NCI-H345 (cell line): ENCODE results near the gene KRT85.
A peak's percentile ranks its signal among the peaks of the same experiment; 100 is the strongest.
"Not testable (repeated sequence)": the region's sequence is repeated elsewhere in the genome, so short reads cannot be mapped to it uniquely, and the experiment has no call there.

ENCODE experiments used
- DNase-seq: peaks from one replicate; lab custom pipeline; 2025; lab: John Stamatoyannopoulos, UW

The KRT85 gene

DNA sequence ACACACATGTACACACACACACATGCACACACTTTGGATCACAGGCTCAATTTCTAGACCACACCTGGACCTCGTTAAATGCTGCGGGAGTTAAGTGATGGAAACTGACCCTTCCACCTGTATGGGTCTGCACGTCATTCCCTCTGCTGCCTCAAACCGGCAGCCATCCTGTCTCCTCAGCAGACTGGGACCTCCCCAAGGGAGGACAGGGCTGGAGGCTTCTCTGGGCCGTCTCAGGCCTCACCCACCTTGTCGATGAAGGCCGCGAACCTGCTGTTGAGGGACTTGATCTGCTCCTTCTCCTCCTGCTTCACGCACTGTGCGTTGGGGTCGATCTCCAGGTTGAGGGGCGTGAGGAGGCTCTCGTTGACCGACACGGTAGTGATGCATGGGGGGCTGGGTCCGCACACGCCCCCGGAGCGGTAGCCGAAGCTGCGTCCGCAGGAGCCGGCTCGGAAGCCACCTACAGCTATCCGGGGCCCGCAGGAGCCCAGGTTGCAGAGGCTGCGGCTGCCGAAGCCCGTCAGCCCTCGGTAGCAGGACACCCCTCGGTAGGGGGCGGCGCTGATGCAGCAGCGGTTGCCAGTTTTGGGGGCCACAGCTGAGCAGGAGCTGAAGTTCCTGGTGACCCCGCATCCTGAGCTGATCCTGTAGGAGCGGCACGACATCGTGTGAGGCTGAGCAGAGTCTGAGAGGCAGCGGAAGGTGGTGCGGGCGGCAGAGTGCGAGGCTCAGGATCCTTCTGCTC, at the start of gene KRT85:
TSS of gene KRT85 (minus strand) at position 744 of the 748 bp plus-strand sequence. CDS start at position 668, 76 bp downstream.
- no peak for DNase-seq

DNA sequence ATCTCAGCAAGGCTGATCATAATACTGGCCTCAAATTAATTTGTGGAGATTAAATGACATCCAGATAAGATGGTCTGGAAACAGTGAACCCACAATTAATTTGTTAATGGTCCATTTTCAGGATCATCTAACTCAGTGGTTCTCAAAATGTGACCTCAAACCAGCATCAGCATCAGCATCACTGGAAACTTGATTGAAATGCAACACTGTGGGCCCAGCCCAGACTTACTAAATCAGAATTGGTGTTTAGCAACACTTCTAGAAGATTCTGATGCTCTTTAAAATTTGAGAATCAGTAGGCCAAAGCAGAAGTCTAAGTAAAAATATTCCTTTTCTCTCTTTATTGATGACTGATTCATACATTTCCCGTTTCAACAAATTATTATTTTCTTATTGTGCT, 49.5 kb upstream of the KRT85 start:
- DNase-seq: no peak

- DNase-seq: no peak
Measured at GRCh38 chr12:52415870-52416750, 48.8 kb upstream of the KRT85 start.

- DNase-seq: no peak
Measured at GRCh38 chr12:52414936-52415335, 47.7 kb upstream of the KRT85 start.

GRCh38 chr12:52413782-52414345, 46.6 kb upstream of the KRT85 start:
- no peak for DNase-seq

DNA sequence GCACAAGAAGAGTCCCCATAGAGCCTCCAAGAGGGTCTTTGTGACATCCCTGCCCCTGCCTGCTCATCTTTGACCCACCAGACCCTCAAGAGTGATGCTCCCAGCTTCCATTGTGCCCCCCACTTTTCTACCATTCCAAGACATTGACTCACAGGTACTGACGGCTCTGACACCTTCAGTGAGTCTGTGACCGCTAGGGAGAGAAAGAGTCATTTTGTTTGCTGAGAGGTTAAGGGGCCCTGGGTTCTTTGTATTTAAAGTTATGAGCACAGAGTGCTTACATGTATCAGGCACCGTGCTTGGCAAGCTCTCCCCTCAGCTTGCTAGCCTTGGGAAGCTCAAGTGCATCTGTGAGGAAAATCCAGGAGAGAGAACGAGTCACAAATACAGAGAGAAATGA, 45.9 kb upstream of the KRT85 start:
- DNase-seq: no peak

GRCh38 chr12:52411815-52412214, 44.5 kb upstream of the KRT85 start:
- no peak for DNase-seq

- not testable (repeated sequence) for DNase-seq
Measured at GRCh38 chr12:52410589-52411248, 43.4 kb upstream of the KRT85 start.

GRCh38 chr12:52407918-52408317, 40.6 kb upstream of the KRT85 start:
- no peak for DNase-seq

- no peak for DNase-seq
Measured at GRCh38 chr12:52405922-52406385, 38.7 kb upstream of the KRT85 start, which contains the start of gene KRT82. KRT82 (minus strand) TSS chr12:52406335; CDS start chr12:52406277, 58 bp downstream.

DNA sequence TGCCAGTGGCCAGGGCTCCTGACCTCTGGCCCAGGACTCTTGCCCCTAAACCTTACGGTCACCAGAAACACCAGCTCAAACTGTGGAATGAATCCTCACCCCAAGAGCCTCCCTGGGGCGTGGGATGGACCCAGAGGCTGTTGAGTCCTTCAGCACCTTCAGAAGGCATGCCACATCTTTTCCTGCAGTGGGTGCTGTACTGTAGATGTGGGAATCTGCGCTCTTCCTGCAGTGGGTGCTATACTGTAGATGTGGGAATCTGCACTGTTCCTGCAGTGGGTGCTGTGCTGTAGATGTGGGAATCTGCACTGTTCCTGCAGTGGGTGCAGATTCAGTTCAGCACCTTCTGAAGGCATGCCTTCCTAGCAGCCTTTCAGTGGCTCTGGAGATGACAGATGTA, 37.7 kb upstream of the KRT85 start:
- DNase-seq: no peak

GRCh38 chr12:52403561-52403960, 36.3 kb upstream of the KRT85 start:
- DNase-seq: no peak

GRCh38 chr12:52402873-52403540, 35.7 kb upstream of the KRT85 start:
- no peak for DNase-seq

- no peak for DNase-seq
Measured at GRCh38 chr12:52402377-52402776, 35.1 kb upstream of the KRT85 start.

DNA sequence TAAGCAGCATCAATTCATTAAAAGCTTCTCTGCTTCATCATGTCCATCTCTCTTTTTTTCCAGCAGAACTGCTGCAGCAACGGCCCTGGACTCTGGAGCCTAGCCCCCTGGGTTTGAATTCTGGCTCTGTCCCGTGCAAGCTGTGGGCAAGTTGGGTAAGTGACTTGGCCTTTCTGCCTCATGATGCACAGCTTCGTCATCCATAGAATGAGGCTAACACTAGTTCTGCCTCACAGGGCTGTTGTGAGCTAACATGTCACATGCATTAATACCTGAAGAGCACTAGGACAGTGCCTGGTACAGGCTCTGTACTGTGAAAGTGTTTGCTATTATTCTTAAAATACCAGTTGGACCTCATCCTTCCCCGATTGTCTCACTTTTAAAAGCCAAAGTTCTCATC, 34.6 kb upstream of the KRT85 start:
- no peak for DNase-seq

DNA sequence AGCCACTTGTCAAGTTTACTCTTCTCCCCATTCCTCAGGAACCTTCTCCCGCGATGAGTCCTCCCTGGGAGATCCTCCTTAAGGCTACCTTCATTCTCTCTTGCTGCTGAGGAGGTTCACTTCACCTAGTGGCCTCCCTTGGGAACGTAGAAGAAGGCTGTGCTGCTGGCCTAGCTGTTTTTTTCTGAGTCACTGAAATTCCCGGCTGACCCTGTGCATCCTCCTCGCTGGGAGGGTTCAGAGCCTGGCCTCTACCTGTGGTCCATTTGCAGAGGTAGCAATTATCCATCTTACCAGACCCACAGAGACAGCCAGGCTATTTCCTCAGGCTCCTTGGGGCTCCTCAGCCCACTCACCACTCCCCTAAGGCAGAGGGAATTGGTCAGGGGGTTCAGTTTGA, 34.2 kb upstream of the KRT85 start:
- DNase-seq: no peak

GRCh38 chr12:52400906-52401305, 33.6 kb upstream of the KRT85 start:
- no peak for DNase-seq

- DNase-seq: no peak
Measured at GRCh38 chr12:52399756-52400155, 32.5 kb upstream of the KRT85 start.

DNA sequence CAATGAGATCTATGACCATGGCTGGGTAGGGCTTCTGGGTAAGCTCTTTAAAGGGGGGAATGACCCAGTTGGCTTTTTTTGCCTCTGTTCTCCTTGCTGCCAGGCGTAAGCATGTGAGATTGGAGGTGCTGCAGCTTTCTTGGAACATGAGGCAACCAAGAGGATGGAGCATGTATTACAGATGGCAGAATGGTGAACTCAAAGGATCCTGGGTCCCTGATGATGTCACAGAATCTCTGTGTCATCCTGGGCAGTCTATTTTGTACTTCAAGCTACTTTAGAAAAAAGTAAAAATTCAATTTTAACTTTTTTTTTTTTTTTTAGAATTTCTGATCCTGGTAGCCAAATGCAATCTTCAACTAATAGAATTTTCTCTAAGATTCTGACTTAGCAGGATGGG, 30.9 kb upstream of the KRT85 start:
- no peak for DNase-seq

DNA sequence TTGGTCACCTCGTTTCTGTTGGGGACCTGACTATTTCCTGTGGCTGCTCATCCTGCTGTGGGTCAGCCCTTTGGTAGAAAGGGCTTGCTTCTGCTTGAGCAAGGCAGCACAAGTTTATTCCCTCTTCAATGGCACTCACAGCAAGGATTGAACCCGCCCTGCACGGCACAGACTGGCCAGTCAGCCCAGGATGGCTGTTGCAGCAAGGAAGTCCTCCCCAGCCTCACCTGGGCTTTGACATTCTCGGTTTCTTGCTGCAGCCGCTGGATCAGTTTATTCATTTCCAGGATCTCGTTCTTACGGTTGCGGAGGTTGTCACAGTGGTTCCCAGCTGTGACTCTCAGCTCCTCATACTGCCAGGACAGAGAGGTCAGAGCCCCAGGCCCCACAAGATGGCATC, 29.4 kb upstream of the KRT85 start:
- no peak for DNase-seq

DNA sequence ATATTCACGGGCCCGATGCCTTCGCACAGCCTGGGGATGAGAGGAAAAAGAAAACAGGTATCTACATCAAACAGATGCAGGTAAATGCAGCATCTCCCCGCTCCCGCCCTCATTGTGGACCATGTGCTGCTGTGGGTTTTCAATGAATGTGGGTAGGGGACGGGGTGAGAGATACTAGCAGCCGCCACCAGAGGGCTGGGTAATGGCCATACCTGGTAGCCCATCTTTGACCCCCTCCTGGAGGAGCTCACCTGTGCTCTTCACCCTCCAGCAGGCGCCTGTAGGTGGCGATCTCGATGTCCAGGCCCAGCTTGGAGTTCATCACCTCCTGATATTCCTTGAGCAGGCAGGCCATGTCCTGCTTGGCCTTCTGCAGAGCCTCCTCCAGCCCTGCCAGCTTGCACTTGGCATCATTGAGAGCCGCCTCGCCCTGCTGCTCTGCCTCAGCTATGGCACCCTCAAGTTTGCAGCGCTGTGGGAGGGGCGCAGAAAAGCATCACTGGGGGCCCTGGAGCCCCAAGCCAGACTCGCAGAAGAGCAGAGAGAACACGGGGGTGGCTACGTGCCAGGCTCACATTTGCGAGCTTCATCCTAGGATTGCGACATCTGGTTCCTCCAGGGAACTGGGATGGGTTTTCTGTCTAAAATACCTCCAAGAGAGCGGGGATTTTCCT, 28.6 kb upstream of the KRT85 start:
- DNase-seq: peak; percentile 16
